Mesothelial cell of epicardium (in vitro differentiated cells): Measurements from ENCODE around the gene CACNA2D3. TPM values are rescaled to one million over a fixed set of nuclear protein-coding genes. Genes with fewer than 3 reads are reported as not detected.

Experiments used
- DNase-seq, 2 experiments: peaks; one replicate each; pipeline ENCODE4 v3.0.0; 2021; ENCODE audit warnings: low spot score in 2 of 2; ENCODE audit not compliant: unreplicated experiment in 2 of 2
- H3K27ac Mint-ChIP-seq: 2 replicates; pipeline ENCODE4 v1.8.0; 2021; ENCODE audit warnings: mixed read lengths
- H3K27me3 Mint-ChIP-seq: 2 replicates; pipeline ENCODE4 v1.8.0; 2021; ENCODE audit warnings: low read depth, mixed read lengths
- H3K36me3 Mint-ChIP-seq: 2 replicates; pipeline ENCODE4 v1.8.0; 2021; ENCODE audit warnings: mixed read lengths
- H3K4me1 Mint-ChIP-seq: 2 replicates; pipeline ENCODE4 v1.8.0; 2021; ENCODE audit warnings: mixed read lengths
- H3K4me3 Mint-ChIP-seq: 2 replicates; pipeline ENCODE4 v1.8.0; 2021; ENCODE audit warnings: mild to moderate bottlenecking, moderate library complexity, mixed read lengths
- H3K9me3 Mint-ChIP-seq: 2 replicates; pipeline ENCODE4 v1.8.0; 2021; ENCODE audit warnings: mixed read lengths
- total RNA-seq: library from RNA; stranded (reverse); gene quantifications from 3 replicates; pipeline ENCODE4 v1.2.1, GENCODE V29; 2021
- TF ChIP-seq, protein P1 (sequence below): fragments of 200-600 bp; sonication (generic); IDR thresholded peaks from one replicate; pipeline ENCODE4 v1.5.0; 2021; ENCODE audit warnings: antibody characterized with exemption; ENCODE audit not compliant: unreplicated experiment

CACNA2D3 gene
- total RNA-seq, 1 donor from 2014 or later = 2.3 TPM

GRCh38 chr3:54663501-54664011 is 541.2 kb downstream of the CACNA2D3 start:
- H3K4me1 Mint-ChIP-seq = peaks cover 7% of the 10 kb centered on the region

DNA sequence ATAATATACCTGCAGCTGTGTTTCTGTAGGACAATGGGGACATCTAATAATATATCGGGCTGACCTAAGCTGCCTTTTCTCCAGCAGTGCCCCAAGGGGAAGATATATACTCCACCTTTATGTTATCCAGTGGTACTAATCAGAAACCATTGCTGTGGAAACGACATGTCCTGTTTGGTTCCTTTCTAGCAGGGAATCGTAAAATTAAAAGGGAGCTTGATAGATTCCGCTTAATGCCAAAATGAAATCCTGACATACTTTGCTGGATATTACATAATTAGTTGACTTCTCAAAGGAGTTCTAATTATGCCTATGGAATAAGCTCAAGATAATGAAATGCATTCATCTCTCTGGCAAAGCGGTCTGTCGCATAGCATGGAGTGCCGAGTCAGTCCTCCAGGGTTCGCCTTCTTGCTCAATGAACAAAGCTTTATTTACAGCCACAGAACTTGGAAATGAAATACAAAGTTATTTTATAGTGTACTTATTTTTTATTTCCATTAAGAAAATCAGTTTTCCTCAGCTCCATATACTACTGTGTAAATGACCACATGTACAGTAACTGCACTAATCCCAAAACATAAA is 542.8 kb downstream of the CACNA2D3 start:
- H3K27me3 Mint-ChIP-seq = peaks cover 33% of the 10 kb centered on the region
- H3K4me3 Mint-ChIP-seq = no peak overlapping the region
- H3K36me3 Mint-ChIP-seq = no peaks in the 10 kb centered on the region
- H3K4me1 Mint-ChIP-seq = peaks cover 15% of the 10 kb centered on the region
- no peak overlapping the region for H3K27ac Mint-ChIP-seq
- TF ChIP-seq, protein P1, sequence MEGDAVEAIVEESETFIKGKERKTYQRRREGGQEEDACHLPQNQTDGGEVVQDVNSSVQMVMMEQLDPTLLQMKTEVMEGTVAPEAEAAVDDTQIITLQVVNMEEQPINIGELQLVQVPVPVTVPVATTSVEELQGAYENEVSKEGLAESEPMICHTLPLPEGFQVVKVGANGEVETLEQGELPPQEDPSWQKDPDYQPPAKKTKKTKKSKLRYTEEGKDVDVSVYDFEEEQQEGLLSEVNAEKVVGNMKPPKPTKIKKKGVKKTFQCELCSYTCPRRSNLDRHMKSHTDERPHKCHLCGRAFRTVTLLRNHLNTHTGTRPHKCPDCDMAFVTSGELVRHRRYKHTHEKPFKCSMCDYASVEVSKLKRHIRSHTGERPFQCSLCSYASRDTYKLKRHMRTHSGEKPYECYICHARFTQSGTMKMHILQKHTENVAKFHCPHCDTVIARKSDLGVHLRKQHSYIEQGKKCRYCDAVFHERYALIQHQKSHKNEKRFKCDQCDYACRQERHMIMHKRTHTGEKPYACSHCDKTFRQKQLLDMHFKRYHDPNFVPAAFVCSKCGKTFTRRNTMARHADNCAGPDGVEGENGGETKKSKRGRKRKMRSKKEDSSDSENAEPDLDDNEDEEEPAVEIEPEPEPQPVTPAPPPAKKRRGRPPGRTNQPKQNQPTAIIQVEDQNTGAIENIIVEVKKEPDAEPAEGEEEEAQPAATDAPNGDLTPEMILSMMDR = no peak
- H3K9me3 Mint-ChIP-seq = no peaks in the 10 kb centered on the region
- no peak for DNase-seq

More at GRCh38 chr3:54663501-54664011, 541.2 kb downstream of the CACNA2D3 start:
- Mint-ChIP-seq H3K9me3 (no peaks in the 10 kb centered on the region), H3K27me3 (peaks cover 25% of the 10 kb centered on the region), H3K36me3 (no peaks in the 10 kb centered on the region), H3K4me3 (no peak overlapping the region), H3K27ac (no peak overlapping the region)
- TF ChIP-seq, protein P1 = no peak
- DNase-seq = no peak

DNA sequence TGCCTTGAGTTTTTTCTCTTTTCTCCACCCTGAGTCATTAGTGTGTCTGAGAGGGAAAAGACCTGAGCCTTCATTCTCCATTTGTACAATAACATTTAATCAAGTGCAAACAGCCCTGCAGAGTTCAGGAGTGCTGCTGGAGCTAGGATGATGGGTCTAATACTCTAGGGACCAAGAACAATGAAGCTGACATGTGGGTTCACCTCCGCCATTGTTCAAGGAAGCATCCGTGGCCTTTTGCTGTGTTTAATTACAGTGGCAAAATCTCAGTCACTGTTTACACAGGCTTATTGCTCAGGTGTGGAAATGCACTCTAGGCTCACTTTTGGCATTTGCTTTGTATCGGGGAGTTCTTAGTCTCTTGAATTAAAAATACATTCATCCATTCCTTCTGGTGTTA is 545.9 kb downstream of the CACNA2D3 start:
- Mint-ChIP-seq H3K4me1 (peaks cover 21% of the 10 kb centered on the region), H3K9me3 (no peaks in the 10 kb centered on the region), H3K27me3 (peaks cover 40% of the 10 kb centered on the region), H3K36me3 (no peaks in the 10 kb centered on the region), H3K4me3 (no peak overlapping the region), H3K27ac (no peak overlapping the region)
- TF ChIP-seq, protein P1 = no peak
- no peak for DNase-seq

DNA sequence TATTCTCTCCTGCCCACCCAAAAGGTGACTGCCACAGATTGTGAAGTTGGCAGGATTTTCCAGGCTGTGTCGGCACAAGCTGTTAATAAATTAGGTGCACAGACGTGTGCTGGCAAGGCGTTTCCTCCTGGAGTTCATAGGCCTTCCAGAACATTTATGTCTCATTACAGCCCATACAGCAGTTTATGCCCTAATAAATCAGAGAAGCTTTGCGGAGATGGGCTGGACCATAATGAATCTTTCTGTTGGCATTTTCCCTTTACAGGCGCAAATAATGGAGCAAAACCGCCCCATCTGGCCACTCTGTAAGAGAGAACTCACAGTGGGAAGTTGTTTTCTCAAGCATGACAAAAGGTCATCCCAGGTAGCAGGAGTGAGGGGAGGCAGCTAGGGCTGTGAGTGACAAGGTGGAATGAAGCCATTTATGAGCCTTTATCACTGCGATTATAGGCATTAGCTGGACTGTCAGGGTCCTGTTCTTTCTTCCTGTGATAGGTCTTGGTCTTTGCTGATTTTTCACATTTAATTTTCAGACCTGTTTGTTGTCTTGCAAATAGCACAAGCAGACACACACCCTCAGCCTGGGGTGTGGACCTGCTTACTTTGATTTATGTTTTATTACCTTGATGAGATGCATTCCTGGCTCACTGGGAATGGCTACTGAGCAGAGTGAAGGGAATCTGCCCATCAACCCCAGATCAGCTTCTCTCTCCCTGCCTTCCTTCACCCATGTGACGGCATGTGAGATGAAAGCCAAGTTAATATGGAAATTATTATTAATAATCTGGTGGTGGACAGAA is 548.0 kb downstream of the CACNA2D3 start:
- H3K4me3 Mint-ChIP-seq = no peak overlapping the region
- no peak overlapping the region for H3K27ac Mint-ChIP-seq
- peaks cover 55% of the 10 kb centered on the region for H3K27me3 Mint-ChIP-seq
- DNase-seq = no peak
- peaks cover 21% of the 10 kb centered on the region for H3K4me1 Mint-ChIP-seq
- TF ChIP-seq, protein P1 = no peak
- H3K36me3 Mint-ChIP-seq = no peaks in the 10 kb centered on the region
- H3K9me3 Mint-ChIP-seq = no peaks in the 10 kb centered on the region

GRCh38 chr3:54671511-54671910 is 549.2 kb downstream of the CACNA2D3 start:
- no peak overlapping the region for H3K4me3 Mint-ChIP-seq
- DNase-seq = no peak
- H3K4me1 Mint-ChIP-seq = peaks cover 21% of the 10 kb centered on the region
- H3K9me3 Mint-ChIP-seq = no peaks in the 10 kb centered on the region
- H3K27ac Mint-ChIP-seq = no peak overlapping the region
- H3K36me3 Mint-ChIP-seq = no peaks in the 10 kb centered on the region
- TF ChIP-seq, protein P1 = no peak
- peaks cover 56% of the 10 kb centered on the region for H3K27me3 Mint-ChIP-seq
